Measurements from ENCODE around the gene FHOD3.

Gene FHOD3

DNA sequence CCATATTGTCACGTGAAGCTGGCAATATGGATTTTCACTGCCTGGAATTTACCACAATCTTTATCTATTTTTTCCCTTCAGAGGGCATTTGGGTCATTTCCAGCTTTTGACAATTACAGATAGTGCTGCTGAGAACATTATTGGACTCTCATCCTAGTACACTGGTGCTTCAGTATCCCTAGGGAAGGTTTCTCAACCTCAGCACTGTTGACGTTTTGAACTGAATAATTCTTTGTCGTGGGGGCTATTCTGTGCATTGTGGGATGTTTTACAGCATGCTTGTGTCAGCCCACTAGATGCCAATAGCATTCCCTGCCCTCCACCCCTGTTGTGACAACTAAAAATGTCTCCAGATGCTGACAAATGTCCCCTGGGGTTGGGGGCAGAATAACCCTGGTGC is 345.5 kb downstream of the FHOD3 start:
- Histone ChIP-seq H3K9me3 (ENCODE audit: insufficient read depth, low read depth, low read length) (no peaks in the 10 kb centered on the region), H3K79me2 (ENCODE audit: insufficient read depth, low read length) (no peaks in the 10 kb centered on the region), H3K4me1 (ENCODE audit: insufficient read depth, low read length, poor library complexity, severe bottlenecking) (no peaks in the 10 kb centered on the region), H4K20me1 (ENCODE audit: insufficient read depth, low read length, poor library complexity, severe bottlenecking) (no peaks in the 10 kb centered on the region), H3K9ac (ENCODE audit: low read depth, low read length, poor library complexity, severe bottlenecking) (no peak overlapping the region), H3K36me3 (ENCODE audit: insufficient read depth, low read length) (no peaks in the 10 kb centered on the region), H3K27me3 (ENCODE audit: insufficient read depth, low read length, poor library complexity, severe bottlenecking) (no peaks in the 10 kb centered on the region), H2AFZ (ENCODE audit: low read length) (no peak overlapping the region), H3F3A (ENCODE audit: low read depth) (no peaks in the 10 kb centered on the region), H3K4me2 (ENCODE audit: low read depth, low read length, poor library complexity, severe bottlenecking) (no peak overlapping the region), H3K4me3 (ENCODE audit: low read length, poor library complexity, severe bottlenecking) (no peak overlapping the region), H3K9me2 (replicated peaks; ENCODE audit: low read depth, low read length) (no peaks in the 10 kb centered on the region)
- TF ChIP-seq, protein P1, sequence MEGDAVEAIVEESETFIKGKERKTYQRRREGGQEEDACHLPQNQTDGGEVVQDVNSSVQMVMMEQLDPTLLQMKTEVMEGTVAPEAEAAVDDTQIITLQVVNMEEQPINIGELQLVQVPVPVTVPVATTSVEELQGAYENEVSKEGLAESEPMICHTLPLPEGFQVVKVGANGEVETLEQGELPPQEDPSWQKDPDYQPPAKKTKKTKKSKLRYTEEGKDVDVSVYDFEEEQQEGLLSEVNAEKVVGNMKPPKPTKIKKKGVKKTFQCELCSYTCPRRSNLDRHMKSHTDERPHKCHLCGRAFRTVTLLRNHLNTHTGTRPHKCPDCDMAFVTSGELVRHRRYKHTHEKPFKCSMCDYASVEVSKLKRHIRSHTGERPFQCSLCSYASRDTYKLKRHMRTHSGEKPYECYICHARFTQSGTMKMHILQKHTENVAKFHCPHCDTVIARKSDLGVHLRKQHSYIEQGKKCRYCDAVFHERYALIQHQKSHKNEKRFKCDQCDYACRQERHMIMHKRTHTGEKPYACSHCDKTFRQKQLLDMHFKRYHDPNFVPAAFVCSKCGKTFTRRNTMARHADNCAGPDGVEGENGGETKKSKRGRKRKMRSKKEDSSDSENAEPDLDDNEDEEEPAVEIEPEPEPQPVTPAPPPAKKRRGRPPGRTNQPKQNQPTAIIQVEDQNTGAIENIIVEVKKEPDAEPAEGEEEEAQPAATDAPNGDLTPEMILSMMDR (conservative IDR thresholded peaks at IDR 0.05; ENCODE audit: low read length) = no peak
- no peak for TF ChIP-seq EZH2phosphoT487 (IDR thresholded peaks at IDR 0.05; ENCODE audit: borderline replicate concordance)

DNA sequence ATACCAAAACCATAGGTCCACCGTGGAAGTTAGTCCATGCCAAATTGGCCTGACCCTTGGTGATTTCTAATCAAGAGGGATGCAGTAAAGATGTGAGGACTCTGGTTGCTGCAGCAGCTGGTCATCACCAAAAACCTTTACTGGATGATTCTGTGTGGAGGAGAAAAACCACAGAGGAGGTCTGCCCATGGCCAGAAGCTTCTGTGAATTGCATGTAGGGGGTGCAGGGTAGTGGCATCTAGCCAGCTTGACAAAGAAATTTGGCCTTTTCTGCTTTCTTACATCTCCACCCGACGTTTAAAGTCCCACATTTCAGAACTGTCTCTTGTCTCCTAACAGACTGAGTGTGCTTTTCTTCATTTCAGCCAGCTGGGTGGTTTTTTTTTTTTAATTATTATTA is 351.3 kb downstream of the FHOD3 start:
- Histone ChIP-seq H3K4me1 (ENCODE audit: insufficient read depth, low read length, poor library complexity, severe bottlenecking) (no peaks in the 10 kb centered on the region), H3K9me3 (ENCODE audit: insufficient read depth, low read depth, low read length) (no peaks in the 10 kb centered on the region), H3K79me2 (ENCODE audit: insufficient read depth, low read length) (no peaks in the 10 kb centered on the region), H3K4me3 (ENCODE audit: low read length, poor library complexity, severe bottlenecking) (no peak overlapping the region), H3K9ac (ENCODE audit: low read depth, low read length, poor library complexity, severe bottlenecking) (no peak overlapping the region), H3K9me2 (replicated peaks; ENCODE audit: low read depth, low read length) (no peaks in the 10 kb centered on the region), H4K20me1 (ENCODE audit: insufficient read depth, low read length, poor library complexity, severe bottlenecking) (no peaks in the 10 kb centered on the region), H2AFZ (ENCODE audit: low read length) (no peak overlapping the region), H3K36me3 (ENCODE audit: insufficient read depth, low read length) (no peaks in the 10 kb centered on the region), H3K27me3 (ENCODE audit: insufficient read depth, low read length, poor library complexity, severe bottlenecking) (no peaks in the 10 kb centered on the region), H3F3A (ENCODE audit: low read depth) (no peaks in the 10 kb centered on the region), H3K4me2 (ENCODE audit: low read depth, low read length, poor library complexity, severe bottlenecking) (no peak overlapping the region)
- TF ChIP-seq, protein P1 (conservative IDR thresholded peaks at IDR 0.05; ENCODE audit: low read length) = no peak
- no peak for TF ChIP-seq EZH2phosphoT487 (IDR thresholded peaks at IDR 0.05; ENCODE audit: borderline replicate concordance)

DNA sequence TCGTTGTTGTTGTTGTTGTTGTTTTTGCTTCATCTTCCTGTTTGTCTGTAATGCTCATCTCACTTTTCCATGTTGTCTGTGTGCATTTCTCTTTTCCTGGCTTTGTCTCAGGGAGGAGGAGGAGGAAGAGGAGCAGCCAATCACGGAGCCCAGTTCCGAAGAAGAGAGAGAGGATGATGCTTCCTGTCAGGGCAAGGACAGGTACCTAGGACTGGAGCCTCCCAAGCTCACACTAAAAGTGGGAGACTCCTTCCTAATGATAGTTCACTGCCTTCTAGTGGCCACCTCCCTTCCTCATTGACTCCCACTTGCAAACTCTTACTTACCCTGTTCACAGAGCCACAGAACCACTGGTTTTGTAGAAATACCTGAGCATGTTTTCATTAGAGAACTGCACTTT is 351.7 kb downstream of the FHOD3 start:
- Histone ChIP-seq H3K36me3 (ENCODE audit: insufficient read depth, low read length) (no peaks in the 10 kb centered on the region), H3K4me1 (ENCODE audit: insufficient read depth, low read length, poor library complexity, severe bottlenecking) (no peaks in the 10 kb centered on the region), H3K9me3 (ENCODE audit: insufficient read depth, low read depth, low read length) (no peaks in the 10 kb centered on the region), H4K20me1 (ENCODE audit: insufficient read depth, low read length, poor library complexity, severe bottlenecking) (no peaks in the 10 kb centered on the region), H3K9me2 (replicated peaks; ENCODE audit: low read depth, low read length) (no peaks in the 10 kb centered on the region), H2AFZ (ENCODE audit: low read length) (no peak overlapping the region), H3K4me2 (ENCODE audit: low read depth, low read length, poor library complexity, severe bottlenecking) (no peak overlapping the region), H3F3A (ENCODE audit: low read depth) (no peaks in the 10 kb centered on the region), H3K27me3 (ENCODE audit: insufficient read depth, low read length, poor library complexity, severe bottlenecking) (no peaks in the 10 kb centered on the region), H3K4me3 (ENCODE audit: low read length, poor library complexity, severe bottlenecking) (no peak overlapping the region), H3K79me2 (ENCODE audit: insufficient read depth, low read length) (no peaks in the 10 kb centered on the region), H3K9ac (ENCODE audit: low read depth, low read length, poor library complexity, severe bottlenecking) (no peak overlapping the region)
- TF ChIP-seq, protein P1 (conservative IDR thresholded peaks at IDR 0.05; ENCODE audit: low read length) = no peak
- TF ChIP-seq EZH2phosphoT487 (IDR thresholded peaks at IDR 0.05; ENCODE audit: borderline replicate concordance) = no peak
